GM18502 (cell line): ENCODE data around the gene OTULINL.
A peak's percentile ranks its signal among the peaks of the same experiment; 100 is the strongest.

Experiments
- ATAC-seq: cut with Tn5 transposase; IDR thresholded peaks from one replicate; pipeline ENCODE4 v1.9.1; 2021; ENCODE audit warnings: mild to moderate bottlenecking; ENCODE audit not compliant: unreplicated experiment, poor library complexity

Gene OTULINL

DNA sequence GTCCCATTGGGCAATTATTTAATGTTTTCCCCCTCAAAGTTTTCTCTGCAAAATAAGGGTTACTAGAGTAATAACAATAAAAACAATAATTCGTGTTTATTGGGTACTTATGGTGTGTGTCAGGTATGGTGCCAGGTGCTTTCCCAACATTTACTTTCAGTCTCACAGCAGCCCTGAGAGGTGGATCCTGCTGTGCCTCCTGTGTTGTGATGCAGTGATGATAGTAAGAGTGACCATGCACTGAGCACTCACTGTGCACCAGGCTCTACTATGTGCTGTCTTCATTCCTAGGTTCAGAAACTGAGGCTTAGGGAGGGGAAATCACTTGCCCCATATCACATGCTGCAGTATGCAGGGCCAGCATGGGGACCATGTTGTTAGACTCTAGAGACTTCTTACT, 15.5 kb downstream of the OTULINL start:
- no peak for ATAC-seq

DNA sequence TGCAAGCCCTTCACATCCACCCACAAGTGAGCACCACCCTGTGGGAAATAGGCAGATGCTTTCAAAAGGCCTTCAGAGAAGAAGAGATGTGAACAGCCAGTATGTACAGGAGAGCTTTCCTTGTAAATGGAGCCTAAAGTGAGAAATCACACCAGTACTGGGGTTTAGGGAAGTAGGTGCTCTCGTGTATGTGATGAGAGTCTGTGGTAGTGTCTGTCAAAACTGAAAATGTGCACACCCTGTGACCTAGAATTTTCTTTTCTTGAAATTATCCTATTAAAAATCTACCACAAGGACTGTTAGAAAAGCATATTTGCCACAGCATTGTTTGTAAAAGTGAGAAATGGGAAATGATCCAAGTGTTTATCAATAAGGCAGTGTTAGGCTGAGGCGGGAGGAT, 16.6 kb downstream of the OTULINL start:
- peak; percentile 31 for ATAC-seq

- ATAC-seq: no peak
These were observed 18.0 kb downstream of the OTULINL start for GRCh38 chr5:14599476-14600127.

DNA sequence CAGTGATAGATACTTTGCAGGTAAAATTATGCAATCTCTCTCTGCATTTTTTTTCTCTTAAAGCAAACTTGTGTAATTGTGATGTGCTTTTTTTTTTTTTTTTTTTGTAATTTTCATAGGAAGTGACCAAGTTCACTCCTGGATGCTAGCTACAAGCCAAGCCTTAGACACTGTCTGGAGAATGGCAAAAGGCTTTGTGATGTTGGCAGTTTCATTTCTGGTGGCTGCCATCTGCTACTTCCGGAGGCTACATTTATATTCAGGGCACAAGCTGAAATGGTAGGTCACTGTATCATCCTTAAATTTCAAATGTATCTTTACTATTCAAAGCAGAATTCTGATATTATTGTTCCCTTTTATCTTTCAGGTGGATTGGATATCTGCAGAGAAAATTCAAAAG, 19.3 kb downstream of the OTULINL start:
- ATAC-seq: no peak

DNA sequence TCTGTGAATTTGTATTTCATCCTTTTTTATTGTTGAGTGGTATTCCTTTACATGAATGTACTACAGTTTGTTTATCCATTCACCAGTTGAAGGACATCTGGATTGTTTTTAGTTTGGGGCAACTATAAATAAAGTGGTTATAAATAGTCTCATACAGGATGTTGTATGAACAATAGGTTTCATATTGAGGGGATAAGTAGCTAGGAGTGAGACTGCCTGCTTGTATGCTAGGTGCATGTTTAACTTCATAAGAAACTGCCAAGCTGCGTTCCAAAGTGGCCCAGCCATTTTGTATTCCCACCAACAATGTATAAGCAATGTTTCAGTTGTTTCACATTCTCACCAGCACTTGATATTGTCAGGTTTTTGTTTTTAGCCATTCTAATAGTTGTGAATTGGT, 21.5 kb downstream of the OTULINL start:
- ATAC-seq: no peak

DNA sequence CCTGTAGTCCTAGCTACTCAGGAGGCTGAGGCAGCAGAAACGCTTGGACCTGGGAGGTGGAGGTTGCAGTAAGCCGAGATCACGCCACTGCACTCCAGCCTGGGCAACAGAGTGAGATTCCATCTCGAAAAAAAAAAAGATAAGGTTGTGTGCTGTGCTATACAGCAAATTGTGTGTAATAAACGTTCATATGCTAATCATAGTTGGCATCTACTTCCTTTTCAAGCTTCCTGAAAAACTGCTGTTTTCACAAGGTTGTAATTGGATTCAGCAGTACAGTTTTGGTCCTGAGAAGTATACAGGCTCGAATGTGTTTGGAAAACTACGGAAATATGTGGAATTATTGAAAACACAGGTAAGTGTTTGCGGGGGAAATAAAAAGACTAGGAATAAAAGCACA, 25.5 kb downstream of the OTULINL start:
- no peak for ATAC-seq

- no peak for ATAC-seq
These were observed 26.6 kb downstream of the OTULINL start for GRCh38 chr5:14608169-14608568.

GRCh38 chr5:14611737-14612136, 30.1 kb downstream of the OTULINL start:
- ATAC-seq: no peak

GRCh38 chr5:14614490-14614889, 32.9 kb downstream of the OTULINL start:
- no peak for ATAC-seq

- ATAC-seq: no peak
These were observed 33.8 kb downstream of the OTULINL start for GRCh38 chr5:14615365-14615764.

GRCh38 chr5:14617441-14617840, 35.8 kb downstream of the OTULINL start:
- ATAC-seq: no peak

GRCh38 chr5:14627270-14627669, 45.7 kb downstream of the OTULINL start:
- no peak for ATAC-seq

DNA sequence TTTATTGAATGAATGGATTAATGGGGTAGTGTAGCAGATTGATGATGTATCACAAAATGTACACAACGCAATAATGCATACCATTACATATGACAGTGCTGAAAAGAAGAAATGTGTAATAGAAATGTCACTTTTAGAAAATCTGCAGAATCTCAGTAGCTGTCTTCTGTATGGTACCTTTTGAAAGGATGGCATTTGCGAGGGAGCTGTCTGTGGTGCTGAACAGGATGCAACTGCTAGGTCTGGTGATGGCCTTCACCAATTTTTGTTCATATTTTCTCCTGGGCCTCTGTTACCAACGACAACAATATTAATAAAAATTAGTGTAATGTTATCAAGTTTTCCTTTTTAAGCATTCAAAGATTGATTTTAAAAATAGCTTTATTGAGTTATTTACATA, 46.8 kb downstream of the OTULINL start:
- ATAC-seq: no peak

DNA sequence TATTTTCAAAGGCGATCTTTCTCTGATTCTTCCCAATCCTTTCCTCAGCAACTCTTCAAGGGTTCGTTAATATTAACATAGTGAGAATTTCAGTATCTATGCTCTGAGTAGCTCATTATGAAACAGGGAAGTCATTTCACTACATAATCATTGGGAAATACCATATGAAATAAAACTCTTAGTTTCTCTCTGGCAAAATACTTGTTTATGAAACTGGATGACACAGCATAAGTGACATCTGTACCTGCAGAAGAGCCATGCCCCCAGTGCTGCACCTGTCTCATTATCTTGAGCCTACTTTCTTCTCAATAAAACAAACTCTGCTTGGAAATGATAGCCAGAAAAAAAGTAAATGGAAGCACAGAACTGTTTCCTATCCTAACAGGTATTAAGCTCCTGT, 49.1 kb downstream of the OTULINL start:
- no peak for ATAC-seq

- ATAC-seq: no peak
These were observed 54.1 kb downstream of the OTULINL start for GRCh38 chr5:14635656-14636055.

DNA sequence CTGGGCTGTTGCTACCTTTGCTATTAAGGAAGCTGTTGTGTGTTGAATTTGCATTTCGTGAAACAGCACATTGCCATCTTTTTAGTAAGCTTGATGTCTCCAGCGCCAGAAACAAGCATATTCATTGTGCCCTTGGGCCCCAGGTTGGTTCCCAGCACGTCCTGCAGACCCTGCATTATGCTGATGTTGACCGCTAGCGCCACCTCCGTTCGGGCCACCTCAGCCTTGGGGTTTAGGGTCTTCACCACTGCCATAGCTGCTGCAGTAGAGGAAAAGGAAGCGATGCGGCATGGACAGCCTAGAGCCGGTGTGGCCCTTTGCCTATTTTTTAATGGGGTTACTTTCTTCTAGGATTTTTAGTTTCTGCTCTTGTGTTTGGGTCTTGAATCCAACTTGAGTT, 59.2 kb downstream of the OTULINL start:
- ATAC-seq: no peak

- no peak for ATAC-seq
These were observed 63.1 kb downstream of the OTULINL start for GRCh38 chr5:14644623-14645237.

DNA sequence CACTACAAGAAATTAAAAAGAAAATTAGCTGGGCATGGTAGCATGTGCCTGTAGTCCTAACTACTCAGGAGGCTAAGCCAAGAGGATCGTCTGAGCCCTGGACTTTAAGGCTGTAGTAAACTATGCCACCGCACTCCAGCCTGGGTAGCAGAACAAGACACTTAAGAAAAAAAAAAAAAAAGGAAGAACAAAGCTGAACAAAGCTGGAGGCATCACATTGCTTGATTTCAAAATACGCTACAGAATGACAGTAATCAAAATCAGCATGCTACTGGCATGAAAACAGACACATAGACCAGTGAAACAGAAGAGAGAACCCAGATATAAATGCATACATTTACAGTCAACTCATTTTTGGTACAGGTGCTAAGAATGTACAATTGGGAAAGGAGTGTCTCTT, 68.5 kb downstream of the OTULINL start:
- ATAC-seq: no peak

GRCh38 chr5:14655146-14655741, 73.7 kb downstream of the OTULINL start:
- ATAC-seq: no peak

GRCh38 chr5:14656898-14657297, 75.3 kb downstream of the OTULINL start:
- ATAC-seq: no peak

GRCh38 chr5:14659821-14660607, 78.4 kb downstream of the OTULINL start:
- ATAC-seq: no peak
